Measurements from ENCODE around the gene INVS.
"Not testable (repeated sequence)": the region's sequence is repeated elsewhere in the genome, so short reads cannot be mapped to it uniquely, and the experiment has no call there.

The INVS gene

GRCh38 chr9:100106616-100107015 is 7.6 kb downstream of the INVS start:
- peak; percentile 37 for DNase-seq (ENCODE audit: low read depth, low spot score)
- H3K4me3 ChIP-seq (ENCODE audit: low read length): no peak overlapping the region

DNA sequence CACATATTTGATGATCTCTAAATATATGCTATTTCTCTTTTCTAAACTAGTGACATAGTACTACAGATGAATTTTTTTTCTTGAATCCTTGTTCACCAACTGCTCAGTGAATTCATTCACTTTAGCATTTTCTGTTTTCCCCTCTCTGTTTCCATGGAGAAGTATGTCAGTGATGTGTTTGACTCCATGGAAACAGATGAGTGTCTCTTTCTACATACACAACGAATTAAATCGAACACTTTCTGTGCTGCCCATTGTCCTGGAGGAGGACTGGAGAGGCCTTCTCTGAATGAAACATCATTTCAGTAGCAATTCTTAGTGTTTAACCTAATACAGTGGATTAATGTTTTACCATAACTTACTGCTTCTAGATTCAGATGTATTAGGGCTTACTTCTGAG is 9.5 kb downstream of the INVS start:
- no peak for DNase-seq (ENCODE audit: low read depth, low spot score)

GRCh38 chr9:100111235-100111634 is 12.2 kb downstream of the INVS start:
- no peak for DNase-seq (ENCODE audit: low read depth, low spot score)
- H3K4me3 ChIP-seq (ENCODE audit: low read length): no peak overlapping the region

More for the DNA sequence above, 9.5 kb downstream of the INVS start:
- H3K4me3 ChIP-seq (ENCODE audit: low read length): no peak overlapping the region

DNA sequence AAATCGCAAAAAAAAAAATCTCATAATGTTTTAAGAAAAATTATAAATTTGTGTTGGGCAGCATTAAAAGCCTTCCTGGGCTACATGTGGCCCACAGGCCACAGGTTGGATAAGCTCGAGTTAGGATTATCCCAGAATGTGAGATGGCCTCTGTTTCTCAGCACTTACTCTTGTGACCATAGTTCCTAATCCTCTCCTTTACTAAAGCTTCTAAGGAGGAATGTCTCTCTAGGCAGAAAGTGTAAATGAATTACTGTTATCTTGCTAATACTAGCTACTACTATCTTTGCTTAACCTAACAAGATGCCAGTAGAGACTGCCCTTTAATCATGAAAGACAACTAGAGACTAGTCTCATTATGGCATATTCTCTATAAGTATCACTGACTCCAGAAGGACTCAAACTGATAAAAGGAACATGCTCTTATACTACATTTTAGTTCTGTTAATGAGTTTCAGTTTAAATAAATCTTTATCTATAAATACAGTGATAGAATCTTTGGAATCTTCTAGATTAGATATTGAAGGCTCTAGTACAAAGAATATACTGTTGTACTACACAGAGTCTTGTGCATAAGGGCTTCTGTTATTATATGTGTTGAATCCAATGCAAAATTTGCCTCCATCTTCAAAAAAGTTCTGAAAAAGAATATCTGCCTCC is 13.8 kb downstream of the INVS start:
- DNase-seq (ENCODE audit: low read depth, low spot score): no peak
- H3K4me3 ChIP-seq (ENCODE audit: low read length): no peak overlapping the region

- H3K4me3 ChIP-seq (ENCODE audit: low read length): no peak overlapping the region
- DNase-seq (ENCODE audit: low read depth, low spot score): no peak
These were observed 18.3 kb downstream of the INVS start for GRCh38 chr9:100117316-100117715.

- no peak for DNase-seq (ENCODE audit: low read depth, low spot score)
- no peak overlapping the region for H3K4me3 ChIP-seq (ENCODE audit: low read length)
These were observed 21.2 kb downstream of the INVS start for GRCh38 chr9:100120286-100120685.

DNA sequence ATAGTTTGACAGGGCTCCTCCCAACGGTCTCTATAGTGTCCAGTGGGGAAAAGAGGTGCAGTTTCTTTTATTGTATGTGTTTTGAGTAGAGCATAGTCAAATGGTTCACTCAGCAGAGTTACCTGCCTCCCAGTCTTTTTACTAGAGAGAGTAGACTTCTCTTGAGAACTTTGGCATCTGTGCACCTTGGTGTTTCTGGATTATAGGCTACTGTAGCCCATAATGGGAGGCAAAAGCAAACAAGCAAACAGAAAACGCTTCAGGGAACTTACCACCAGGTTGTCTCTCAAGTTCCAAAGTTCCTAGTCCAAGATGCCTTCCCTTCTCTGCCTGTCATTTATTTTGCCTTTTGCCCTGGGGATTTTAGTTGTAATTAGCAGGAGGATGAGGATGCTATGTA is 26.2 kb downstream of the INVS start:
- no peak overlapping the region for H3K4me3 ChIP-seq (ENCODE audit: low read length)
- DNase-seq (ENCODE audit: low read depth, low spot score): no peak

GRCh38 chr9:100125910-100126309 is 26.9 kb downstream of the INVS start:
- no peak for DNase-seq (ENCODE audit: low read depth, low spot score)
- H3K4me3 ChIP-seq (ENCODE audit: low read length): no peak overlapping the region

DNA sequence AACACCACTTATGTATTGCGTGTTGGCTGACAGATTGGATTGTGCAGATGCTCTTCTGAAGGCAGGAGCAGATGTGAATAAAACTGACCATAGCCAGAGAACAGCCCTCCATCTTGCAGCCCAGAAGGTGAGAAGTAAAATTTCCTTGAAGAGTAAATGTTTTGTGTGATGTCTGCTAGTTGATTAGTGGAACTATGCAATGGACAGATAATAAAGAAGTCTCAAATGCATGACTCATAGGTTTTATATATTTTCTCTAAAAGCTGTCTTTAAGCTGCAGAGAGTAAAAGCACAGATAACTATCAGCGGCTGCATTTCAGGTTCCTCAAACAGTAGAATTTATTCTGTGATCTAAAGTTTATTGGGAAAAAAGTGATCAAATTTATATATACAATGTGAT is 27.4 kb downstream of the INVS start:
- H3K4me3 ChIP-seq (ENCODE audit: low read length): no peak overlapping the region
- DNase-seq (ENCODE audit: low read depth, low spot score): no peak

GRCh38 chr9:100129772-100130171 is 30.7 kb downstream of the INVS start:
- H3K4me3 ChIP-seq (ENCODE audit: low read length): no peak overlapping the region
- DNase-seq (ENCODE audit: low read depth, low spot score): no peak

DNA sequence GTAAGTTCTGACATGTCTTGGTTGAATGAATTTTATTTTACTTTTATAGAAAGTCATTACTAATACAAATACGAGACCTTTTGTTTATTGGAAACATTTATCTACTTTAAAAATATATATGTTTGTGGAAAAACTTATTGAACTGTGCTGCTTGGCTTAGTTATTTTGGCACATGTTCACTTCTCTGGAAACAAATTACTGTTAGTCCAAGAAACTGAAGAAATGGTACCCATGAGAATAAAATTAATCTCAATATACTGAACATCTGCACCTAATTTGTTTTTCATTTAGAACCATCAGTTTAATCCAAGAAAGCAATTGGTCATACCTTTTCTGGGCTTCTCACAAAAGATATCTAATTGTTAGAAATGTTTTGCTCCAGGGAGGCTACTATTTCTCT is 32.2 kb downstream of the INVS start:
- no peak for DNase-seq (ENCODE audit: low read depth, low spot score)
- no peak overlapping the region for H3K4me3 ChIP-seq (ENCODE audit: low read length)

- H3K4me3 ChIP-seq (ENCODE audit: low read length): no peak overlapping the region
- no peak for DNase-seq (ENCODE audit: low read depth, low spot score)
These were observed 32.9 kb downstream of the INVS start for GRCh38 chr9:100131875-100132430.

- H3K4me3 ChIP-seq (ENCODE audit: low read length): no peak overlapping the region
- DNase-seq (ENCODE audit: low read depth, low spot score): no peak
These were observed 35.7 kb downstream of the INVS start for GRCh38 chr9:100134731-100135130.

GRCh38 chr9:100136799-100137198 is 37.8 kb downstream of the INVS start:
- H3K4me3 ChIP-seq (ENCODE audit: low read length); DNase-seq (ENCODE audit: low read depth, low spot score): not testable (repeated sequence)

- not testable (repeated sequence) for H3K4me3 ChIP-seq (ENCODE audit: low read length)
These were observed 41.3 kb downstream of the INVS start for GRCh38 chr9:100140303-100140702.

GRCh38 chr9:100141862-100142261 is 42.8 kb downstream of the INVS start:
- H3K4me3 ChIP-seq (ENCODE audit: low read length); DNase-seq (ENCODE audit: low read depth, low spot score): not testable (repeated sequence)

More at GRCh38 chr9:100140303-100140702, 41.3 kb downstream of the INVS start:
- not testable (repeated sequence) for DNase-seq (ENCODE audit: low read depth, low spot score)

- not testable (repeated sequence) for DNase-seq (ENCODE audit: low read depth, low spot score); H3K4me3 ChIP-seq (ENCODE audit: low read length)
These were observed 46.3 kb downstream of the INVS start for GRCh38 chr9:100145167-100145934.

DNA sequence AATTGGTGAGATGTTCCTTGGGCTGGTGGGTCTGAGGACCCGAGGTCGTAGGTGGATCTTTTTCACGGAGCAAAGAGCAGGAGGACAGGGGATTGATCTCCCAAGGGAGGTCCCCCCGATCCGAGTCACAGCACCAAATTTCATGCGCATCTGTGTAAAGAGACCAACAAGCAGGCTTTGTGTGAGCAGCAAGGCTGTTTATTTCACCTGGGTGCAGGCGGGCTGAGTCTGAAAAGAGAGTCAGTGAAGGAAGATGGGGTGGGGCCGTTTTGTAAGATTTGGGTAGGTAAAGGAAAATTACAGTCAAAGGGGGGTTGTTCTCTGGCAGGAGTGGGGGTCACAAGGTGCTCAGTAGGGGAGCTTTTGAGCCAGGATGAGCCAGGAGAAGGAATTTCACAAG is 46.9 kb downstream of the INVS start:
- not testable (repeated sequence) for H3K4me3 ChIP-seq (ENCODE audit: low read length)

GRCh38 chr9:100150214-100150613 is 51.2 kb downstream of the INVS start:
- DNase-seq (ENCODE audit: low read depth, low spot score): no peak
- no peak overlapping the region for H3K4me3 ChIP-seq (ENCODE audit: low read length)

More for the DNA sequence above, 46.9 kb downstream of the INVS start:
- DNase-seq (ENCODE audit: low read depth, low spot score): not testable (repeated sequence)

DNA sequence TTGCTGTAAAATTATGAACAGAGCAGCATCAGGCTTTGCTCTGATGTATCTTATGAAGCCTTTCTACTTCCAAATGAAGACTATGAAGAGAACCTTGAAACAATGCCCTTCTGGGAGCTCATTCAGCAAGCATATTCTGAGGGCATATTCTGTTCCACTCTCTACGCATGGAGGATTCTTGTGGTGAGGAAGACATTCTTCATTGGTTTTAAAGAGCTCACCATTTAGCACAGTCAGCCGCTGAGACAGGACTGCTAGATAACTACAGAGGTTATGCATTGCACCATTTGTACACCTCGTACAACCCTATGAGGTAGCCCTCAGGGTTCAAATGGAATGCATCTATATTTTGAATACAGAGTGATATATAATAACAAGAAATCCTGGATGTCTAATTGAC is 61.0 kb downstream of the INVS start:
- no peak for DNase-seq (ENCODE audit: low read depth, low spot score)
- no peak overlapping the region for H3K4me3 ChIP-seq (ENCODE audit: low read length)

Measured in Jurkat, Clone E6-1 (cell line).